HG02610 (cell line): ENCODE measurements around the gene PIK3CA.

Source experiments
- ATAC-seq: cut with Tn5 transposase; IDR thresholded peaks from one replicate; pipeline ENCODE4 v1.9.1; 2021; ENCODE audit warnings: mild to moderate bottlenecking, moderate library complexity; ENCODE audit not compliant: unreplicated experiment

PIK3CA gene

GRCh38 chr3:179156775-179157174, 8.6 kb downstream of the PIK3CA start:
- no peak for ATAC-seq

- ATAC-seq: peak; percentile 41
Observed at GRCh38 chr3:179158336-179159039, 10.3 kb downstream of the PIK3CA start.

- no peak for ATAC-seq
Observed at GRCh38 chr3:179163503-179163902, 15.3 kb downstream of the PIK3CA start.

- no peak for ATAC-seq
Observed at GRCh38 chr3:179164857-179165256, 16.7 kb downstream of the PIK3CA start.

DNA sequence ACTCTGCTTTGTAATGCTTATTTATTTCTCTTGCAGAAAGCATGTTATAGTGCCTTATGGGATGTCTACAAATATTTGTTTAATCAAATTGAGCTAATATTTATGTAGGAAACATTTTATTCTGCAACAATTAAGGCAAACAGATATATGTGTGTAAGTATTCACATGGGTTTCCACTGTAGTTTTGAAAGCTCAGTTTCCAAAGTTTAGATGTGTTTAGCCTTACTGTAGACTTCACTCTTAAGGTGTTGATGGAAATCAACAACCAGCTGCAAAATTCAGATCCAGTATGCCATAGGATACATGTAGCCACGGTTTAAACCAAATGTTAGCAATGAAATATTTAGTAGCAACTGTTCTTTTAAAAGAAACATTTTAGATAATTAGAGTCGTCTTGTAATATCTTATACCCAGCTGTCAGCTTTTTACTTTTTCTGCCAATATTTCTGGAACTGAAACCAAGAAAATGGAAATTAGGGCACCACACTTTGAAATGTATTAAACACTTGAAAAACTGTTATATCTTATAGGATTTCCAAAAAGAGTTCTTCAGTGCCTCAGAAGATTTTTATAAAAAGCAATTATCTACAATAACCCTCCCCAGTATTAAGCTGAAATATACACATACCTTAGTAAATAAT, 18.5 kb downstream of the PIK3CA start:
- no peak for ATAC-seq

- peak; percentile 76 for ATAC-seq
Observed at GRCh38 chr3:179168918-179169317, 20.8 kb downstream of the PIK3CA start.

GRCh38 chr3:179172546-179172945, 24.4 kb downstream of the PIK3CA start:
- no peak for ATAC-seq

DNA sequence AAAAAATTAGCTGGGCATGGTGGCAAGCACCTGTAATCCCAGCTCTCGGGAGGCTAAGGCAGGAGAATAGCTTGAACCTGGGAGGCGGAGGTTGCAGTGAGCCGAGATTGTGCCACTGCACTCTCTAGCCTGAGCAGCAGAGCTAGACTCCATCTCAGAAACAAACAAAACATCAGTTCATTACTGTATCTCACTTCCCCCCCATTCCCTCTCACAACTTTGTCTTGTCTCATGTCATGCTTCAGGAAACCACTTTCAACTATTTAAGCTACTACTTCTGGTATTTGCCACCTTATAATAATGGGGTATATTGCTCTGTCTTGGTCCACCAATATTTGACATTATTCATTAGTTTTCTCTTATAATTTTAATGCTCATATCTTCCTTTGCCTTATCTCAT, 26.2 kb downstream of the PIK3CA start:
- peak; percentile 51 for ATAC-seq

- peak; percentile 61 for ATAC-seq
Observed at GRCh38 chr3:179174898-179175297, 26.7 kb downstream of the PIK3CA start.

DNA sequence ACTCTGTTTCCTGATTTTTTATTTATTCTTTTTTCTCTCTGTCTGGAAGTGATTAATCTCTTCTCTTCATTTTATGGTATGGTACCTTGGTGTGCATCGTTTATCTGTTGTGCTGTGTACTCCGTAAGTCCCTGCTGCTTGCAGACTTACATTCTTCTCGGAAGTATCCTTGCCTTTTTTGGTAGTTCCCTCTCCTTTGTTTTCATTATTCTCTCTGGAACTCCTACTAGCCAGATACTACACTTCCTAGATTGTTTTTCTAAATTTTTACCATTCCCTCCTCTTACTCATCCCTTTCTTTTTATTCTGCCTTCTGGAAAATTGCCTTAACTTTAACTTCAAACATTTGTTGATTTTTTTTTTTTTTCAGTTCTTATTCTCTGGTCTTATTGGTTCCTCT, 27.2 kb downstream of the PIK3CA start:
- ATAC-seq: no peak

GRCh38 chr3:179177611-179178010, 29.5 kb downstream of the PIK3CA start:
- ATAC-seq: no peak

DNA sequence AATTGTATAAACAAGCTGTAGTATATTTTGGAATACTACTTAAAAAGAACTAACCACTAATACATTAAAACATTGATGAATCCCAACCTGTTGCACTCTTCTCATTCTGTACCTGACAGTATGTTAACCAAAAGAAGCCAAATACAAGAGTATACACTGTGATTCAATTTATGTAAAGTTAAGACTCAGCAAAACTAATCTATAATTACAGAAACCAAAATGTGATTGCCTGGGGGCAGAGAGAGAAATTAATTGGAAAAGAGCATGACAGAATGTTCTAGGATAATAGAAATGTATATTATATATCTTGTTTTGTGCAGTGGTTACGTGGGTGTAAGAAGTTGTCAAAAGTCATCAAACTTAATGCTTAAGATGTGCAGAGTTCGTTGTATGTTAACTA, 31.1 kb downstream of the PIK3CA start:
- ATAC-seq: no peak

GRCh38 chr3:179179979-179180759, 32.0 kb downstream of the PIK3CA start:
- peak; percentile 28 for ATAC-seq

DNA sequence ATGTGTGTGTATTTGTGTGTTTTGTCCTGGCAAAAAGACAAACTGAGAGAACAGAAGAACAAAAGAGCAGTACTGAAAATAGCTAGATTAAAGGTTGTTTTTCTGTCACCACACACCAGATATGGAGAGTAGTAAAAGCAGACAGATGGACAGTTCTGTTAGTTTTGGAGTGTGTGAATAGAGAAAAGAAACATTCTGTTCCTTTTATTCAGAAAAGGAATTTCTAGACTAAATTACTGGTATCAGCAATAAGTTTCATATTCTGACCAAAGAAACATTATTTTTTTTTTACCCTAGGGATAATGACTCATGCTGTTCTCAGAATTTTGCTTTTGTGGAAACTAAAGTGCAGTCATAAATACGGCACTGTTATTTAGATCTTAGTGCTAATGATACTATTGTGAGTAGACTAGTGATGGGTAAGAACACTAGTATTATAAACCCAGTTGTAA, 32.9 kb downstream of the PIK3CA start:
- peak; percentile 80 for ATAC-seq

DNA sequence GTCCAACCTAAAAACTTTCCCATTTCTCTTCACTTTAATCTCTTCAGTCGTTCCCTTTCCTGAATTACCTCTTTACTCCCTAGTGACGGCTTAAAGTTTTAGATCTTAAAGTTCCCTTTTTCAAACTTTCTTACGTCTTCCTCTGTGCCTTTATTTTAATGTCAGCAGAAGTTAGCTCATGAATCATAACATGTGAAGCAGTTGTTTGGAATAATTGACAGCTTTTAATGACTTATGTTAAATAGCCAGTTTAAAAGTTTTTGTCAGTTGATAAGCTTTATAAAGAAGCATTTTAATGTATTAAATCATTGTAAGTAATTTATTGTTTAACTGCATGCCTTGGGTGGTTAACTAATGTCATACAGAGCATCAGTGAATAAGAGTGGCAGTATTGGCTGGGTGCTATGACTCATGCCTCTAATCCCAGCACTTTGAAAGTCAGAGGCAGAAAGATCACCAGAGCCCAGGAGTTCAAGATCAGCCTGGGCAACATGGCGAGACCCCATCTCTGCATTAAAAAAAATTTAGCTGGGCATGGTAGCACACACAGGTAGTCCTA, 33.9 kb downstream of the PIK3CA start:
- ATAC-seq: peak; percentile 58

DNA sequence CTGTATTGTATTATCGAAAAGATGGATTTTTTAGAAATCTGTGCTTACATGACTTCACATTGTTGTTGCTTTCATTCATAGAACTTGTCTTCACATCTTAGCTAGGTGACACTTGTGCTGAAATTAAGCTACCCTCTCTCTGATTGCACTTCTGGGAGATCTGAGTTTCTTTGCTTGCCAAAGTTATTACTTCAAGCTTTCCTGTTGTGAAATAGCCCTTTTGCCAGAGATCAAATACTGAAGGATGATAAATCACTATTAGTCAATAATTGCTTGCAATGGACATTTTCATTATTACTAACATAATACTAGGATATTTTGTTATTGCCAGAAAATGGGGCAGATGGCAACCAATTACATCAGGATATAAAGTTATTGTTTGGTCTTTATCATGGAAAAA, 34.7 kb downstream of the PIK3CA start:
- no peak for ATAC-seq

DNA sequence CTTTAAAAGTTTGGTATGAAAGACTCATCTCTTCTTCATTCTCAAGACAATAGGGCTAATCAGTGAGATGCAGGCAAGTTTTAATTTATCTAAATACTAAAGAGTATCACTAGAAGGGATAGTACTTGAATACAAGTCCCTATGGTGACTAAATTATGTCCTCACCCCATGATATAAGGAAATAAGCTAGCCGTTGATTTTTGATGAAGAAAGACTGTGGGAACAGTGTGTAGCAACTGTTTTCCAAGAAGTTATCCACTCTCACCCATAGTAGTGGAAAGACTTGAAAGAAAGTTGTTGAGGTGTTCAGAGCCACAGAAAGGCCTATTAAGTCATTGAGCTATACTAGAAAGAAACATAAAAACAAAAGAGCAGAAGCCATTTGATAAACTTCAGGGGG, 36.7 kb downstream of the PIK3CA start:
- no peak for ATAC-seq

DNA sequence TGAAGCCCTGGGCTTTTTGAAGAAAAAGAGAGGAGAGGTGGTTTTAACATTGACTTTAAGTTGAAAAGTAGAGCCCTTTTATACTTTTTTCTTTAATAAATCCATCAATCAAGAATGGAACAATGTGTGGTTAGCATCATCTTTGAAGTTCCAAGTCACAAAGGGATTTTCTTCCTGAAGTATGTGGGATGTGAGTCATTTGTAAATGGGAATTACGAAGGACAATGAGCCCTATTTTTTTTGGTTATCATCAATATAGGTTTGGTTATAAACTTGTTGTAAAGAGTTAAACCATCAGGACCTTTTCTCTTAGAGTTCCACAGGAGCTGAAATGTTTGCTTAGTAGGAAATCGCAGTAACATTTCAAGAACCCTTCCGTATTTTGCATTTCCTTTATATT, 38.3 kb downstream of the PIK3CA start:
- no peak for ATAC-seq

DNA sequence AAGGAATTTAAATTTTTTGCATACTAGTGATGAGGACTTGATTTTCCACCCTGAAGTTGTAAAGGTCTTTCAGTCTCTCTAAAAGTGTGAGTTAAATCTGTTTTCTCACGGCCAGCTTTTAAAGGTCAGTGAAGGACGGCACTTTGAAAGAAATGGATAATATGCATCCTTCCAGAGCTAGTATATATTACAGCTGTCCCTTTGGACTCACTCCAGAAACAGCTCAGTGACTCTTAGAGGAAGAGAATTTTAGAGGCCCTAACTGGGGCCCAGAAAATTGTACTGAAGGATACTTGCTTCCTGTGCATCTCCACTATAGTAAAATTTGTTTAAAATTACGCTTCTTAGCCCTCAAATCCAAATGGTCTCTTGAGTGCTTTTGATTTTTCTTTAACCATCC, 41.6 kb downstream of the PIK3CA start:
- no peak for ATAC-seq

- no peak for ATAC-seq
Observed at GRCh38 chr3:179190581-179190980, 42.4 kb downstream of the PIK3CA start.

DNA sequence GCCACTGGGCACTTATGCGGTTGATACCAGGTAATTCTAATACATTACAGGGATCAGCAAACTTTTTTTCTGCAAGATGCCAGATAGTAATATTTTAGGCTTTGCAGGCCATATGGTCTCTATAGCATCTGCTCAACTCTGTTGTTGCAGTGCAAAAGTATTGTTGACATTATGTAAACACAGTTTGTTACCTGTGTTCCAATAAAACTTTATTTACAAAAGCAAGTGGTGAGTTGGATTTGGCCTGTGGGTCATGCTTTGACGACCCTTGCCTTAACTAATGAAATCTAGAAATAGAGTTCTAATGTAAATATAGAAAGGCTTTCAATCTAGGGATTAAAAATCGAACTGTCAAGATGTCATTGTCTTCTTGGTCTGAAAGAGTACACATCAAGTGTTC, 44.4 kb downstream of the PIK3CA start:
- ATAC-seq: no peak

DNA sequence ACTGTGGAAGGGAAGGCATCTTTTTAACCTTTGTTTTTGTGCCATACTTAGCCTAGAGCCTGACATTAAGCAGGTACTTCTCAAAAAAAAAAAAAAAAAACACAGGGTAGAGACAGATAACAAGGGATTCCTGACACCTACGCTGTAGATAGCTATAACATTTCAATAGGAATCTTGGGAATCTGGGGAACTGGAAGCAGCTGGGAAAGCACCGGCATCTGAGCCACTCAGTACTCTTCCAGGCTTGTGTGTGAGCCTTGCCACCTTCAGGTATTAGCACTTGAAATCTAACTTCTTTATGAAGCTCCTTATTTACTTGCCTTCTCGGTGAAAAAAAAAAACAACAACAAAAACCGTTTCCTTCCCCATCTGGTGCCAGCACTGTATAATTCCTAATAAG, 46.8 kb downstream of the PIK3CA start:
- ATAC-seq: no peak
